Kidney epithelial cell (primary cell): ENCODE measurements around the gene GLT1D1. TPM values are rescaled to one million over a fixed set of nuclear protein-coding genes. Genes with fewer than 3 reads are reported as not detected.
"Not testable (repeated sequence)": the region's sequence is repeated elsewhere in the genome, so short reads cannot be mapped to it uniquely, and the experiment has no call there.

Experiments used
- DNase-seq: peaks from one replicate; pipeline ENCODE4 v3.0.0-alpha.2; 2010; ENCODE audit warnings: low read depth
- H3K27me3 ChIP-seq: 2 replicates; pipeline ENCODE4 v1.6.0; 2011; ENCODE audit warnings: low read length; ENCODE audit not compliant: control insufficient read depth, insufficient read depth
- H3K36me3 ChIP-seq: 2 replicates; pipeline ENCODE4 v1.5.1; 2011; ENCODE audit warnings: low read length; ENCODE audit not compliant: control insufficient read depth, insufficient read depth
- H3K4me3 ChIP-seq: 2 replicates; pipeline ENCODE4 v1.5.1; 2011; ENCODE audit warnings: low read depth, mild to moderate bottlenecking, control low read depth, low read length
- total RNA-seq: library from RNA; depleted of rRNA; stranded (reverse); fragments of >200 nt; gene quantifications from 2 replicates; pipeline ENCODE4 v1.2.3, GENCODE V29; 2015
- TF ChIP-seq, protein P1 (sequence below): IDR thresholded peaks from 2 replicates; pipeline ENCODE4 v1.5.1; 2011; ENCODE audit warnings: mild to moderate bottlenecking, moderate library complexity, low read length, control low read depth, inconsistent platforms; ENCODE audit not compliant: insufficient read depth, poor library complexity, severe bottlenecking

Gene GLT1D1
- total RNA-seq, 1 donor from 2014 or later = 1.7 TPM

DNA sequence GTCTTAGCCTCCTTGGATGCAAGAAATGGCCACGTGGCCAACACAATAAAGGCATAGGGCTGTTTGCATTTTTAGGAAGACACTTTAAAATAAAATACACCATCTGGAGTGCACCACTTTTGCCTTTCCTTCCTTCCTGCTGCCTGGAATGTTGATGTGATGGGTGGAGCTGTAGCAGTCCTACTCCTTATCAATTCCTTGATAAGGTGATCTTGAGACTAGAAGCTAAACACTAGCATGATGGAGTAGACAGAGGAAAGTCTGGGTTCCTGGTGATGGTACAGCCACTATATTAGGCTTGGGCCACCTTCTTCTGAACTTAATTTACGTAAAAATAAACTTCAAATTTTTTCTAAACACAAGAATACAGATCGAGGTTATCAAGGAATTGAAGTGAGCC lies 2.9 kb upstream of the GLT1D1 start:
- TF ChIP-seq, protein P1, sequence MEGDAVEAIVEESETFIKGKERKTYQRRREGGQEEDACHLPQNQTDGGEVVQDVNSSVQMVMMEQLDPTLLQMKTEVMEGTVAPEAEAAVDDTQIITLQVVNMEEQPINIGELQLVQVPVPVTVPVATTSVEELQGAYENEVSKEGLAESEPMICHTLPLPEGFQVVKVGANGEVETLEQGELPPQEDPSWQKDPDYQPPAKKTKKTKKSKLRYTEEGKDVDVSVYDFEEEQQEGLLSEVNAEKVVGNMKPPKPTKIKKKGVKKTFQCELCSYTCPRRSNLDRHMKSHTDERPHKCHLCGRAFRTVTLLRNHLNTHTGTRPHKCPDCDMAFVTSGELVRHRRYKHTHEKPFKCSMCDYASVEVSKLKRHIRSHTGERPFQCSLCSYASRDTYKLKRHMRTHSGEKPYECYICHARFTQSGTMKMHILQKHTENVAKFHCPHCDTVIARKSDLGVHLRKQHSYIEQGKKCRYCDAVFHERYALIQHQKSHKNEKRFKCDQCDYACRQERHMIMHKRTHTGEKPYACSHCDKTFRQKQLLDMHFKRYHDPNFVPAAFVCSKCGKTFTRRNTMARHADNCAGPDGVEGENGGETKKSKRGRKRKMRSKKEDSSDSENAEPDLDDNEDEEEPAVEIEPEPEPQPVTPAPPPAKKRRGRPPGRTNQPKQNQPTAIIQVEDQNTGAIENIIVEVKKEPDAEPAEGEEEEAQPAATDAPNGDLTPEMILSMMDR = no peak
- Histone ChIP-seq H3K27me3 (peaks cover 19% of the 10 kb centered on the region), H3K4me3 (no peak overlapping the region), H3K36me3 (no peaks in the 10 kb centered on the region)
- DNase-seq = no peak

DNA sequence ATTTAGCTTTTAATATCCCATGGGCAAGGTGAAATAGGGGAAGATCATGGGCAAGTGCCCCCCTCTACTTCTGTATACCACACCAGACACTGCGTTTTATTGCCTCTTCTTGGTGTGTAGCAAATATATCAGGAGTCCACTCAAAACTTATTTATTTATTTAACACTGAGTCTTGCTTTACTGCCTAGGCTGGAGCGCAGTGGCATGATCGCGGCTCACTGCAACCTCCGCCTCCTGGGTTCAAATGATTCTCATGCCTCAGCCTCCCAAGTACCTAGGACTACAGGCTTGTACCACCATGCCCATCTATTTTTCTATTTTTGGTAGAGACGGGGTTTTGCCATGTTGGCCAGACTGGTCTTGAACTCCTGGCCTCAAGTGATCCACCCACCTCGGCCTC lies 1.8 kb upstream of the GLT1D1 start:
- H3K36me3 ChIP-seq, DNase-seq, H3K4me3 ChIP-seq: not testable (repeated sequence)
- H3K27me3 ChIP-seq = peaks cover 19% of the 10 kb centered on the region

DNA sequence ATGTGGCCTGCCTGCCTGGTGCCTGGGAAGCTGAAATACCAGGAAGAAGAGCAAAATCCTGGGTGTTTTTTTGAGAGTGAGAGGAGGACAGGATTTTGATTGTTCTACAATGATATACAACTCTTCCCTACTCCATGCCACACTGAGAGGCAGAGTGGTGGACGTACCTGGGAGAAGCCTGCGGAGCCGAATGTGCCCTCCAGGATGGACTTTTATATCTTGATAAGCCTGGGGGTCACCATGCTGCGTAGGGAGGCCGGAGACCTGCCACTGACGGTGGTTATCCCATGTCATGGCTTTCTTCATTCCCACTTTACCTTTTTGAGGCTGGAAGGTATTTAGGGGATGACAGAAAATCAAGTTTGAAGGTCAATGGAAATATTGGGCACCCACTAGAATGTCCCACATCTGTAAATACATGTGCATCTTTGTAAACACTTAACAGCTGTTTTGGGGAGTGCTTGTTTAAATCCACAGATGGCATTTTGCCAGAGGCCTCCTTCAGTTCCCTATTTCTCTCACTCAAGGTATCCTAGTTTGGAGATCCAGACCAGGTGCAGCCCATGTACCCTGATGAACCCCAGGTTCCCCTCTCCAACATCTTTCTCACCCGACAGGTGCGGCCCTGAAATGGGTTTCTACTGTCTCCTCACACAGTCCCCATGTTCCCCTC lies 1.1 kb upstream of the GLT1D1 start:
- TF ChIP-seq, protein P1 = no peak
- Histone ChIP-seq H3K4me3 (no peak overlapping the region), H3K27me3 (peaks cover 19% of the 10 kb centered on the region), H3K36me3 (no peaks in the 10 kb centered on the region)
- DNase-seq = no peak

DNA sequence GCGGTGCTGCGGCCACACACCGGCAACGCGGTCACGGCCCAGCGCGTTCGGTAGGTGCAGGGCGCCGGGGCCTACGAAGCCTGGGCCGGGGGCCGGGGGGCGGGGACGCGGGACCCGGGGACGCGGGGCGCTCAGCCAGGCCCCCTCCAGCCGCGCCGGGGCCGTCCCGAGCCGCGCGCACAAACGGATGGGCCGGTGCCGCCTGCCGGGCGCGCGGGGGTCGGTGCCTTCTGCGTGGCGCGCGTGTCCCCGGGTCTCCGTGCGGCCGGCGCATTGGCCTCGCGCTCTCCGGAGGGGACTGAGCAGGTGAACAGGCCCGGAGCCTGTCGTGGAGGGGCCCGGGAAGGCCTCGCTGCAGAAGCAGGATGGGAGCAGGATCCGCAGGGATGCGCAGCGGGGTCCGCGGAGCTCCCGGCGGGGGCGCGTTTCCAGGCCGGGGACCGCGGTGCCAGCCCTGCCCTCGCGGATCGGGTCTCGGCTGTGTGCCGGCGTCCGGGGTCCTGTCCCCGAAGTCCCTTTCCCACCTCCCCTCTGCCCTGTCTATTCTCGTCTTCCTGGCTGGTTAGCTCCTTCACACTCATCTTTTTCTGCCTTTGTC lies 421 bp downstream of the GLT1D1 start:
- H3K36me3 ChIP-seq = no peaks in the 10 kb centered on the region
- DNase-seq = no peak
- H3K27me3 ChIP-seq = peaks cover 19% of the 10 kb centered on the region
- no peak overlapping the region for H3K4me3 ChIP-seq
- TF ChIP-seq, protein P1 = no peak

DNA sequence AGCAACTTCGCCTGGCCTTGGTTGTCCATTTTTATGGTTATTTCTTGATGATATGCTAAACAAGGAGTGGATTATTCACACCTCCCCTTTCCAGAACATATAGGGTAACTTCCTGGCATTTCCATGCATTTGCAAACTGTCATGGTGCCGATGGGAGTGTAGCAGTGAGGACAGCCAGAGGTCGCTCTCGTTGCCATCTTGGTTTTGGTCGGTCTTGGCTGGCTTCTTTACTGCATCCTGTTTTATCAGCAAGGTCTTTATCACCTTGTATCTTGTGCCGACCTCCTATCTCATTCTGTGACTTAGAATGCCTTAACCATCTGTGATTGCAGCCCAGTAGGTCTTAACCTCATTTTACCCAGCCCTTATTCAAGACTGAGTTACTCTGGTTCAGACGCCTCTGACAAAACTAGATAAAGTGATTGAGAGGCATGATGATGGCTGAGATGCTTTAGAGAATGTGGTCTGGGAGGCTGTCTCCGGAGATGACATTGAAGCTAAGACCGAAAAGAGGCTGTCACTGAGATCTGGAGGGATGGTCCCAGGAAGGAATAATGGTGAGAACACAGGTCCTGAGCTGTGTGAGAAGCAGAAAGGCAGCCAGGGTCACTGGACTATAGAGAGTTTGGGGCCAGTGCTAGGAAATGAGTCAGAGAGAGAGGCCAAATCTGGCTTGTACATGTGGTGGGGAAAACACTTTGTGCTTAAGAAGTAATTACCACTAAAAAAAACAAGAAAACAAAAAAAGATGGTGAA lies 2.9 kb downstream of the GLT1D1 start:
- DNase-seq = no peak
- TF ChIP-seq, protein P1 = no peak
- H3K4me3 ChIP-seq = no peak overlapping the region
- no peaks in the 10 kb centered on the region for H3K36me3 ChIP-seq
- peaks cover 19% of the 10 kb centered on the region for H3K27me3 ChIP-seq

DNA sequence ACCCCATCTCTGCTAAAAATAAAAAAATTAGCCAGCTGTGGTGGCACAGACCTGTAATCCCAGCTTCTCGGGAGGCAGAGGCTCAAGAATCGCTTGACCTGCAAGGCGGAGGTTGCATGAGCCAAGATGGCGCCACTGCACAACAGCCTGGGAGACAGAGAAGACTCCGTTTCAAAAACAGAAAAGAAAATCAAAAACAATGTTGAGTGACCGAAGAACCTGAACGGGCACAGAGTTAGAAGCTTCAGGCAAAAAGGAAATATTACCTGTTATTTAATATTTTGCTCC lies 3.5 kb downstream of the GLT1D1 start:
- no peak for DNase-seq
- peaks cover 19% of the 10 kb centered on the region for H3K27me3 ChIP-seq
- no peaks in the 10 kb centered on the region for H3K36me3 ChIP-seq
- no peak overlapping the region for H3K4me3 ChIP-seq
- TF ChIP-seq, protein P1 = no peak
